Measurements from ENCODE around the gene FZD1. TPM values are rescaled to one million over a fixed set of nuclear protein-coding genes. Genes with fewer than 3 reads are reported as not detected.

Gene FZD1
- total RNA-seq, 2 experiments from 2014 or later, result 1.2 TPM

DNA sequence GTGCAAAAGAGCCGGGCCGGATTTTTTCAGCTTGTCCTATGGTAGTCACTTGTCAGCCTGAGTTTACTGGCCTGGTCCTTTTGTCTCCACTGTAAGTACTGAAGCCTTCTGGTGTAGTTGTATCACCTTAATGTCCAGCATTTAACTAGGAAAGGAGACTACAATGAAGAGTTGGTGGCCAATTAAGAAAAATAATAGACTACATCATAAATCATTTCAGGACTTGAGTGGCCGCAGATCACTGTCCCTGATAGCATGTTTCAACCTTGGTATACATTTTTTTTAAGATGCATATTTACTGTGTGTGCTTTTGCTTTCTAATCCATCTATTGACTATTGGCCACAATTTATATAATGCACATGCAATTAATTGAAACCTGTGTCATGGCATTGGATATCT, 6.1 kb downstream of the FZD1 start:
- Mint-ChIP-seq H3K27ac (no peak overlapping the region), H3K4me3 (no peak overlapping the region), H3K9me3 (no peaks in the 10 kb centered on the region)

DNA sequence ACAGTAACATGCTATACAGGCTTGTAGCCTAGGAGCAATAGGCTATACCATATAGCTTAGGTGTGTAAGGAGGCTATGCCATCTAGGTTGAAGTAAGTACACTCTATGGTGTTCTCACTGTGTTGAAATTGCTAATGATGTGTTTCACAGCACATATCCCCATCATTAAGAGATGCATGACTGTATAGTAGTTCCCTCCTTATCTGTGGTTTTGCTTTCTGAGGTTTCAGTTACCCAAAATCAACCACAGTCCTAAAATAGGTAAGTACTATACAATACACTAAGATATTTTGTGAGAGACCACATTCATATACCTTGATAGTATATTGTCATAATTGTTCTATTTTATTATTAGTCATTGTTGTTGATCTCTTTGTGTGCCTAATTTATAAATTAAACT, 12.7 kb downstream of the FZD1 start:
- ChIA-PET POLR2A (no interaction called here), CTCF (no interaction called here)
- Mint-ChIP-seq H3K4me1 (no peaks in the 10 kb centered on the region), H3K27me3 (peaks cover 7% of the 10 kb centered on the region), H3K4me3 (no peak overlapping the region), H3K36me3 (ENCODE audit: low read depth) (no peaks in the 10 kb centered on the region), H3K9me3 (no peaks in the 10 kb centered on the region), H3K27ac (no peak overlapping the region)
- no peak for DNase-seq

More for the DNA sequence above, 6.1 kb downstream of the FZD1 start:
- POLR2A ChIA-PET, result interaction anchor here (0.6 kb wide), 1 partner anchor 88 kb away, joined by 3 read pairs; no protein-coding TSS in a partner anchor
- no peaks in the 10 kb centered on the region for H3K36me3 Mint-ChIP-seq (ENCODE audit: low read depth)
- H3K27me3 Mint-ChIP-seq, result peaks cover 8% of the 10 kb centered on the region
- peaks cover 5% of the 10 kb centered on the region for H3K4me1 Mint-ChIP-seq
- DNase-seq, result no peak
- CTCF ChIA-PET, result no interaction called here

DNA sequence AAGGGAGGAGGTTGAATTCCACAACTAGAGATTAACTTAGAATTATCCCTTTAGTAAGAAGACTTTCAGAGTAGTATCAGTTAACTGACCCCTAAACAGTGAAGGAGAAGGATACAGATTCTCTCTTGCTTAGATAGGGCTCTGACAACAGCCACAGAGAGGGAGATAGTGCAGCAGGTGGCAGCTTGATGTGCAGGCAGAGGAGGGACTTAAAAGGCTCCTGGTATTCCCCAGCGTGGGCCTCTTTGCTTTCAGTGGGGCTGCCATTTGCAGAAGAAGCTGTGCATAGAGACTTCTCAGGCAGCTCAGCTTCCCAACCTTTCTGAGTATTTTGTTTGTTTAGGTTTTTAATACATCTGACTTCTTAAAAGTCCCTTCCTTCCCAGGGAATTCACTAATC, 16.0 kb downstream of the FZD1 start:
- CTCF ChIA-PET, result no interaction called here
- H3K27me3 Mint-ChIP-seq, result peaks cover 15% of the 10 kb centered on the region
- no peak overlapping the region for H3K27ac Mint-ChIP-seq

DNA sequence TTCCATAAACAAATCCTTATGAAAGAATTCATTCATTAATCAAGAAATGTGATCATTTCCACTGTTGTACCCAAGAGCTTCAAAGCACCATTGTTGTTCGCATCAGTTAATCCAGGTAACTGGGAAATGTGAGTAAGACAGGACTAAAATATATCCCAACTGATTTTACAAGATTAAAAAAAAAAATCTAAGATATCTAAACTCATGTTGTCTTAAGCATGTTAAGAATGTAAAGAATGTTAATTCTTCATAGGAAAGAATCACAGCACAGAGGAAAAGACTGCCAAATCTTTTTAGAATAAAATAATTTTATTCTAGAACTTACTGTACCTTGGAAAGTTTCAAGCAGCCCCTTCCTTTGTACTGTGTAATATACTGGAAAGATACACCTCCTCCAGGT, 16.4 kb downstream of the FZD1 start:
- CTCF ChIA-PET, result no interaction called here
- H3K9me3 Mint-ChIP-seq, result no peaks in the 10 kb centered on the region
- no peak for DNase-seq
- POLR2A ChIA-PET, result no interaction called here
- no peaks in the 10 kb centered on the region for H3K36me3 Mint-ChIP-seq (ENCODE audit: low read depth)
- no peaks in the 10 kb centered on the region for H3K4me1 Mint-ChIP-seq
- H3K4me3 Mint-ChIP-seq, result no peak overlapping the region
- peaks cover 15% of the 10 kb centered on the region for H3K27me3 Mint-ChIP-seq
- no peak overlapping the region for H3K27ac Mint-ChIP-seq

More for the DNA sequence above, 16.0 kb downstream of the FZD1 start:
- Mint-ChIP-seq H3K9me3 (no peaks in the 10 kb centered on the region), H3K4me3 (no peak overlapping the region), H3K36me3 (ENCODE audit: low read depth) (no peaks in the 10 kb centered on the region), H3K4me1 (no peaks in the 10 kb centered on the region)
- no peak for DNase-seq
- POLR2A ChIA-PET, result no interaction called here

DNA sequence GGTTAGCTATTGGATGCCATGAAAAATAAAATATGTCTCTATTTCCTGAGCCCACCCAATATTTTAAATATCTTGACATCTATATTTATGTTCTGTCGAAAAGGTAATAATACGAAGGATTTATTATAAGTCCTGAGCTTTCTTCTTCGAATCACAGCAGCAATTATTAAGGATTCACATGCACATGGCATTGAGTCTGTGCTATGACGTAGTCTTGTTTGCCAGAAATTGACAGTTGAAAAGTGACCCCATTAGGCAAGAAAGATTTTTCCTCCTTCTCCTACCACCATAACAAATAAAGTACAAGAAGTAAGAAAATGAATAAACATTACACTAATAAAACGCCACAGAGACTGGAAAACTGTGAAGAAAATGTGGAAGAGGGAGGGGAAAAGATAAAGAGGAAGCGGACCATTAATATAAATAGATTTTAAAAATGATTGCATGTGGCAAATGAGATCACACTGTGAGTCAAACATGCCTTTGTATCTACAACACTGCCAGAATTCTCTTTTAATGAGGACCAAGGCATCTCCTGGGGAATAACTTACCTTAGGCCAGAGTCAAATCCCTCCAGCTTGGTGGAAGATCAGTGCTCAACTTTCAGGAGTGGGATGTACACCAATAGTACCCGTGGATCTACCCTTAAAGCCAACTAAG, 21.6 kb downstream of the FZD1 start:
- Mint-ChIP-seq H3K4me1 (no peaks in the 10 kb centered on the region), H3K36me3 (ENCODE audit: low read depth) (no peaks in the 10 kb centered on the region), H3K27me3 (peaks cover 8% of the 10 kb centered on the region), H3K27ac (no peak overlapping the region), H3K4me3 (no peak overlapping the region), H3K9me3 (no peaks in the 10 kb centered on the region)
- CTCF ChIA-PET, result no interaction called here
- POLR2A ChIA-PET, result no interaction called here
- no peak for DNase-seq

DNA sequence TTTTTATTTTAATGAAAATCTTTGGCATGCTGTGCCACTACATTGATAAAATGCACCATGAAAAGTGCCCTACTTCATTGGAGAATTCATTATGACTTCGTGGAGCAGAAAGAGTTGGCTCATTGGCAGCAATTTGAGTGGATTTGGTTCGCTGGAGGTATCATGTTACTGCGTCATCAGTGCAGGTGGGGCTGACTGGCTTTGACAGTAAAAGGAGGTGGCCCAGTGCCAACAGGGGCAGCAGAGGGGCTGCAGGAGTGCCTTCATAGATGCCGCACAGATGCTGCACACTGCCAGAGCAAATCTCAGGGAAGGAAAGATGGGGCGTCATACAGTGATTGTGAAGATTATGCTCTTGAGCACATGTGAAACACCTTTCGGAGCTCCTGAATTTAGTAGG, 22.2 kb downstream of the FZD1 start:
- ChIA-PET CTCF (no interaction called here), POLR2A (no interaction called here)
- H3K4me1 Mint-ChIP-seq, result no peaks in the 10 kb centered on the region
- no peak for DNase-seq
- peaks cover 8% of the 10 kb centered on the region for H3K27me3 Mint-ChIP-seq
- H3K27ac Mint-ChIP-seq, result no peak overlapping the region
- H3K36me3 Mint-ChIP-seq (ENCODE audit: low read depth), result no peaks in the 10 kb centered on the region
- H3K9me3 Mint-ChIP-seq, result no peaks in the 10 kb centered on the region
- H3K4me3 Mint-ChIP-seq, result no peak overlapping the region

DNA sequence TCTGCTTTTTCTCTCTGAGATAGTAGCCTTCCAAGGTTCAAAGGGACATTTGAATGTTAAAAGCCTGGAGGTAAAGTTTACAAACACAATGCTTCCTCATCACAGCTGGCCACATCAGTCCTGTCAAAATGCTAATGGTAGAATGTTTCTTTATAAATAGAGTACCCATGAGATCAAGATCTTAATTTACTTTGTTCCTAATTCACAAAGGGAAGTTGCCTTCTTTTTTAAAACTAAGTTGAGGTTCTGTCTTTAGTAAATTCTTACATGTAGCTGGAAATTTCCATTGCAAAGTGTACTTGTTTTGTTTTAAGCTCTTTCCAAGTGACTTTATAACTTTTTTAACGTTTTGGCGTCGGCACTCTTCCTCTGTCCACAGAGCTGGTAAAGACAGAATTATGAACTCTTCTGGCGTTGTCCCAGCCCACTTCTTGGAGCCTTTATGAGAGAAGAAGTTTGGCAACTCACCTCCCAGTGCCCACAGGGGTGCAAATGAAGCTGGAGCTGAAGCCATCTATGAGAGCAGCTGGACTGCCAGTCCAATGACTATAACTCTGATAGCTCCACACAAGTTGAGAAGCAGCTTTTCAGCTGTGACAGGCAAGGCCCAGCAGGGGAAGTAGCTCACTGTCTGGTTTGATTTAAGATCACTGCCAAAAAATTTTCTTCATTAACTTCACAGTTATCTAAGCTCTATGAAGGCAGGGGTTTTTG, 23.3 kb downstream of the FZD1 start:
- no peaks in the 10 kb centered on the region for H3K9me3 Mint-ChIP-seq
- ChIA-PET POLR2A (no interaction called here), CTCF (no interaction called here)
- no peak for DNase-seq
- no peak overlapping the region for H3K4me3 Mint-ChIP-seq
- H3K36me3 Mint-ChIP-seq (ENCODE audit: low read depth), result no peaks in the 10 kb centered on the region
- H3K27me3 Mint-ChIP-seq, result peaks cover 5% of the 10 kb centered on the region
- H3K27ac Mint-ChIP-seq, result no peak overlapping the region
- no peaks in the 10 kb centered on the region for H3K4me1 Mint-ChIP-seq

DNA sequence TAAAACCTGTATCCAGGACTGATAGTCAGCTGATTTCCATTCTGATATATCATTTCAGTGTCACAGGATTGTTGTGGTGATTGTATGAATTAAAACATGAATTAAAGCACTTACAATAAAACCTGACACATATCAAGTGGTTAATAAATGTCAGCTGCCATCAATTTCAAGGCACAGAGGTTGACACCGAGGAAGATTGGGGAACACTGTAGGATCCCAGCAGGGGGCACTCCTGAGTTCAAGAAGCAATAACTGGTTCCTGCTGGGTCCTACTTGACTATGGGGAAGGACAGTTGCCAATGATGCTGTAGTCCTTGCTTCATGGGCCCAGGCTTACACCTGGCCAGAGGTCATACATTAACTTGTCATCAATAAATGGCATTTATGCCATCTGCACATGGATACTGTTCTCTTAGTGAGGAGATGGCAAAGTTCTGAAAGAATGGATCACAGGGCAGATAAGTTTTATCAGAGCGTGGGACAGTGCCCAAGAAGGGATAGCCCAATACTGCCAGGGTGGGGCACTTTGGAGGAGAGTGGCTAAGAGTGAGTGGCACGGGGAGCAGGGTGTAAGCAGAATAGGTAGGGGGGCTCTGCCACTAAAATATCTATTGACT, 24.1 kb downstream of the FZD1 start:
- H3K27me3 Mint-ChIP-seq, result peaks cover 5% of the 10 kb centered on the region
- no peaks in the 10 kb centered on the region for H3K9me3 Mint-ChIP-seq
- no peaks in the 10 kb centered on the region for H3K4me1 Mint-ChIP-seq
- H3K4me3 Mint-ChIP-seq, result no peak overlapping the region
- ChIA-PET POLR2A (no interaction called here), CTCF (no interaction called here)
- H3K27ac Mint-ChIP-seq, result no peak overlapping the region
- DNase-seq, result peak; percentile 13
- H3K36me3 Mint-ChIP-seq (ENCODE audit: low read depth), result no peaks in the 10 kb centered on the region

GRCh38 chr7:91289633-91290254, 25.5 kb downstream of the FZD1 start:
- H3K27ac Mint-ChIP-seq, result no peak overlapping the region
- no peaks in the 10 kb centered on the region for H3K36me3 Mint-ChIP-seq (ENCODE audit: low read depth)
- no peak overlapping the region for H3K4me3 Mint-ChIP-seq
- peaks cover 5% of the 10 kb centered on the region for H3K27me3 Mint-ChIP-seq
- no peaks in the 10 kb centered on the region for H3K9me3 Mint-ChIP-seq
- ChIA-PET CTCF (no interaction called here), POLR2A (no interaction called here)
- no peaks in the 10 kb centered on the region for H3K4me1 Mint-ChIP-seq
- no peak for DNase-seq

- Mint-ChIP-seq H3K27ac (no peak overlapping the region), H3K36me3 (ENCODE audit: low read depth) (no peaks in the 10 kb centered on the region), H3K4me3 (no peak overlapping the region), H3K9me3 (no peaks in the 10 kb centered on the region), H3K27me3 (peaks cover 5% of the 10 kb centered on the region), H3K4me1 (no peaks in the 10 kb centered on the region)
- ChIA-PET CTCF (no interaction called here), POLR2A (no interaction called here)
- no peak for DNase-seq
Observed at GRCh38 chr7:91291302-91291701, 27.1 kb downstream of the FZD1 start.

DNA sequence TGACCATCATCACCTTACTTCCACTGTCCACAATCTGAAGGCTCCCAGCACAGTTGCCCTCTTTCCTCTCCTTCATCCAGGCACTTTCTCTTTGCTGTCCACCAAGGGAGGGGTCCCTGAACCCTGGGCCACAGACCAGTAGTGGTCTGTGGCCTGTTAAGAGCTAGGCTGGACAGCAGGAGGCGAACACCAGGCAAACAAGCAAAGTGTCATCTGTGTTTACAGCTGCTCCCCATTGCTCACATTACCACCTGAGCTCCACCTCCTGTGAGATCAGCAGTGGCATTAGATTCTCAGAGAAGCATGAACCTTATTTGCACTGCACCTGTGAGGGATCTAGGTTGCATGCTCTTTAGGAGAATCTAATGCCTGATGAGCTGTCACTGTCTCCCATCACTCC, 27.7 kb downstream of the FZD1 start:
- H3K36me3 Mint-ChIP-seq (ENCODE audit: low read depth), result no peaks in the 10 kb centered on the region
- ChIA-PET CTCF (no interaction called here), POLR2A (no interaction called here)
- no peak overlapping the region for H3K4me3 Mint-ChIP-seq
- H3K27ac Mint-ChIP-seq, result no peak overlapping the region
- H3K4me1 Mint-ChIP-seq, result no peaks in the 10 kb centered on the region
- no peak for DNase-seq
- peaks cover 5% of the 10 kb centered on the region for H3K27me3 Mint-ChIP-seq
- no peaks in the 10 kb centered on the region for H3K9me3 Mint-ChIP-seq

GRCh38 chr7:91292506-91292905, 28.3 kb downstream of the FZD1 start:
- no peaks in the 10 kb centered on the region for H3K4me1 Mint-ChIP-seq
- no peak overlapping the region for H3K4me3 Mint-ChIP-seq
- no peaks in the 10 kb centered on the region for H3K9me3 Mint-ChIP-seq
- no peaks in the 10 kb centered on the region for H3K36me3 Mint-ChIP-seq (ENCODE audit: low read depth)
- DNase-seq, result no peak
- peaks cover 5% of the 10 kb centered on the region for H3K27me3 Mint-ChIP-seq
- H3K27ac Mint-ChIP-seq, result no peak overlapping the region
- CTCF ChIA-PET, result interaction anchor here (0.6 kb wide), 1 partner anchor 1573 kb away, joined by 5 read pairs; no protein-coding TSS in a partner anchor
- POLR2A ChIA-PET, result no interaction called here

GRCh38 chr7:91293136-91293535, 28.9 kb downstream of the FZD1 start:
- H3K27ac Mint-ChIP-seq, result no peak overlapping the region
- H3K27me3 Mint-ChIP-seq, result peaks cover 5% of the 10 kb centered on the region
- no peaks in the 10 kb centered on the region for H3K4me1 Mint-ChIP-seq
- no peak for DNase-seq
- POLR2A ChIA-PET, result no interaction called here
- no peak overlapping the region for H3K4me3 Mint-ChIP-seq
- CTCF ChIA-PET, result no interaction called here
- no peaks in the 10 kb centered on the region for H3K9me3 Mint-ChIP-seq
- H3K36me3 Mint-ChIP-seq (ENCODE audit: low read depth), result no peaks in the 10 kb centered on the region
